NCI-H2227 treated with DMSO at 0.1 percent for 48 hours (cell line): ENCODE data around the gene LOC128125822.
A peak's percentile ranks its signal among the peaks of the same experiment; 100 is the strongest.

Source experiments
- DNase-seq: peaks from one replicate; lab custom pipeline; 2025; lab: John Stamatoyannopoulos, UW

LOC128125822 gene

DNA sequence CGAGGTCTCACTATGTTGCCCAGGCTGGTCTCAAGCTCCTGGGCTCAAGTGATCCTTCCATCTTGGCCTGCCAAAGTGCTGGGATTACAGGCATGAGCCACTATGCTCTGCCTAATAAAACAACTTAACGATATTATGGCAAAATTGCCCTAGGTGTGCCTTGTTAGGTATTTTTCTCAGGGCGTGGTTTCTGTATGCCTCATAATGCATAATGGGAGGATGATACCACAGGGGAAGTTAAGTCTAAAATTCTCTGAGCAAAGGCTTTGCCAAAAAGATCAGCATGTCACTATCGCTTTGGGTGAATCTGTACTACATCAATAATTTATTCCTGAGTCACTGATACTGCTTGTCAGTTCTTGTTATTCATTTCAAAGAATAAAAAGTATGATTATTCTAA lies 15.9 kb upstream of the LOC128125822 start:
- no peak for DNase-seq

DNA sequence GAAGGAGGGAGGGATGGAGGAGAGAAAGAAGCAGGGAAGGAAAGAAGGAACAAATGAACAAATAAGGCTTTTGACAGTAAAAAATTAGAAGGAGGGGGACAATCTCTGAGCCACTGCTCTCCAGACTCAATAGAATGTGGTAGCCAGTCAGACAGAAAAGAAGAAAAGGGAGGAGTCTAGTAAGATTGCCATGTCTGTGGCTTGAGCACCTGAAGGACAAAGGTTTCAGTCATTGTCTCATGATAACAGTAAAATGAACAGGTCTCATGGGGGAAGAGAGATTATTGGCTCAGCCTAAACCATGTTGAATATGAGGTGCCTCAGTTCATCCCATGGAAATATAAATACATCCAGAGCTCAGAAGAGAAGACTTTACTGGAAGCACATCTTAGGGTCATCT lies 14.0 kb upstream of the LOC128125822 start:
- no peak for DNase-seq

DNA sequence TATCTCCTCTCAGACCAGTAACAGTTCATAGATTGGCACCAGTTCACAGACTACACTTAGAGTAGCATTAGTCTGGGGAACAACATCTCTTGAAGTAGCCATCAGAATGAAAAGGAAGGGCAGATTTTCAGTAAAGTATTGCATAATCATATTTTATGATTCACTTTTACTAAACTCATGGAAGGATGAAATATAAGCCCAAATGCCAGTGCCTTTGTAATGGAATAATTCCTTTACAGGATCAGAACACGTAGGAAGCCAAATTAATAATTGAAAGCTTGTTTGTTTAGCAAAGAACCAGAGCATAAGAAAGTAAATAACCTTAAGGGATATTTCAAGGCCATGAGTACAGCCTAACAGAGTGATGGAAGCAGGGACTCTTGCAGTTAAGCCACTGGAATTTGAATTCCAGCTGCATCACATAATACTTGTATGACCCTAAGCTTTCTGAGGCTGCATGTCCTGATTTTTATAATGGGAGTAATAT lies 11.4 kb upstream of the LOC128125822 start:
- no peak for DNase-seq

DNA sequence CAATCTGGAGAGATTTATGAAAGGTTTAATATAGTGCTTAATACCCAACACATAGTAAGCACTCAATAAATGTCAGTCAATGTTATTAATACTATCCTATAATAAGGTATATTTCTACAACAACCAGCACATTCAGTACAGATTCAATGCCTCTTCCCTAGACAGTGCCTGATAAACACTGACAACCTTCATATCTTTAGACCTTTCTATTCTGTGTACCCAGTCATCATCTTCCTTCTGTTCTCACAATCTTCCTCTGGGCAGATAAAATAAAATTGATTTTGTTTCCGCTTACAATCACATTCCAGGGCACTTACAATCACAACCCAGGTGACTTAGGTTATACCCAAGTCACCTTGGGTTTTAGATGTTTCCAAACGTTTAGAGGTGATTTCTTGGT lies 11.0 kb upstream of the LOC128125822 start:
- DNase-seq: no peak

DNA sequence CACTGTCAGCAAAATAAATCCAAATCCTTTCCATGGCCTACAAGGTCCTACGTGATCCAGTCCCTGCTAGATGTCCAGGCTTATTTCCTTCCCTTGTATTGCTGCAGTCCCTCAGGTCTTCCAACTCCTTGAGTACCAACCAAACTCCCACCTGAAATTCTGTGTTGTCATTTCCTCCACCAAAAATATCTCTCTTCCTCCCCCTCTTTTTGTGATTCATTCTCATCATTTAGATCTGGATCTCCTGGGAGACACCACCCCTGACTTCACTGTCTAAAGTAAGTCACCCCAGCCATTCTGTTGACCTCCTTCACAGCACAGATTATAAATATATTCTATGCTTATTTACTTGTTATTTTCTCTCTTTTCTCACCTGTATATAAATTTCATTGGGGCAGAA lies 9.0 kb upstream of the LOC128125822 start:
- no peak for DNase-seq

DNA sequence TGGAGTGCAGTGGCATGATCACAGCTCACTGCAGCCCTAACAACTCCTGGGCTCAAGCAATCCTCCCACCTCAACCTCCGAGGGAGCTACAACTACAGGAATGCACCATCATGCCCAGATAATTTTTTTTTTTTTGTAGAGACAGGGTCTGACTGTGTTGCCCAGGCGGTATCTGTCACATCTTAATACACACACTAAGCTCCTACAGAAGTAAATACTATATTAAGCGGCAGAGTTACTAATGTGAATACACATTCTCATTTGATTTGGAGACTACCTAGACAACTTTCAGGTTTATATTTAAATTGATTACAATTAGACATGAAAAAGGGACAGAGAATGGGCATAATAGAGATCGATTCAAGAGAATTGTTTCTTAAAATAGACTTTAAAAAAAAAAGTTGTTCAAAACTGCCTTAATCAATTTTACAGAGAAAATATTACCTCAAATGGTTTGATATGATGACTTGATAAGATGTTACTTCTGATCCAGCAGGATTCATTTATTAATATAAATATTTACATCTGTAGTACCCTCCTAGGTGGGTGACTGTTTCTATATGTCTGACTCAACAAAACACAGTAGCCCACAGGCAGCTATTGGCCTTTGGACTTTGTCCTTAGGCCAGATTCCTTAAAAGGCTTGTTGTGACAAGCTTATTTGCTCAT lies 7.1 kb upstream of the LOC128125822 start:
- DNase-seq: no peak

DNA sequence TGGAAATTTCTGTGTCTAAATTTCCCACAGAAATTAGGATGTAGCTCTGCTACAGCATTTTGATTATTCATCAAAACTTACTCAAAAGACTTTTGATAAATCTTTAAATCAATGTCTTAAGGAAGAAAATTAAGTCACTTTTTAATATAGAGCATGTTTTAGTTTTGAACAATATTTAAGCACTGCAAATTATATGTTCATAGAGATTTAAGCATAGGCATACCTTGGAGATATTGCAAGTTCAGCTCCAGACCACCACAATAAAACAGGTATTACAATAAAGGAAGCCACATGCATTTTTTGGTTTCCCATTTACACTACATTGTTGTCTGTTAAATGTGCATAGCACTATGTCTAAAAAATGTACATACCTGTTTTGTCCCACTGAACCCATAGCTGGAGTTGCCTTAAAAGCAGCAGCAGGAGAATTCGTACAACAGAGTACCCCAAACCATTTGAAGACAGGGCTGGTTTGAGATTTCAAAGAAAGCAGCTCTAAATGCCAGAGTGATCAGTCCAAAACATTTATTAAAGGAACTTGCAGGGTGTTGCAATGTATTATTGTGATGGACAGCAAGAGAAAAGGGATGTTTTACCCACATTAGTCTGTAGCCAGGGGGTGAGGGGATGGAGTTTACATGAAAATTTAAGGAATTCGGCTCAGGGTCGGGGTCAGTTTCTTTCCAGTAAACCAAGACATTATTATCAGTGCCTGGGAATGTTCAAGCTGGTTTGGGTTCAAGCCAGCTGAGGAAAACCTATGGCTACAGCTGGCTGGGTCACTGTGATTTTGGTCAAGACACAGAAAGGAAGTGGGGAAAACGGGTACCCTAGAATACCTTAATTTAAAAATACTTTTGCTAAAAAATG lies 6.3 kb upstream of the LOC128125822 start:
- DNase-seq: no peak

DNA sequence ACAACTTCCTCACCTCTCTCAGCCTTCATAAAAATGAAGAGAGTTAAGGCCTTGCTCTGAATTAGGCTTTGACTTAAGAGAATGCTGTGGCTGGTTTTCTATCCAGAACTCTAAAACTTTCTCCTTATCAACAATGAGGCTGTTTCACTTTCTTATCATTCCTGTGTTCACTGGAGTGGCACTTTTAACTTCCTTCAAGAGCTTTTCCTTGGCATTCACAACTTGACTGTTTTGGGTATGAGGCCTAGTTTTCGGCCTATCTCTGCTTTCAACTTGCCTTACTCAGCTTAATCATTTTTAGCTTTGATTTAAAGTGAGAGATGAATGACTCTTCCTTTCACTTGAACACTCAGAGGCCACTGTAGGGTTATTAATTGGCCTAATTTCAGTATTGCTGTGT lies 4.3 kb upstream of the LOC128125822 start:
- no peak for DNase-seq

DNA sequence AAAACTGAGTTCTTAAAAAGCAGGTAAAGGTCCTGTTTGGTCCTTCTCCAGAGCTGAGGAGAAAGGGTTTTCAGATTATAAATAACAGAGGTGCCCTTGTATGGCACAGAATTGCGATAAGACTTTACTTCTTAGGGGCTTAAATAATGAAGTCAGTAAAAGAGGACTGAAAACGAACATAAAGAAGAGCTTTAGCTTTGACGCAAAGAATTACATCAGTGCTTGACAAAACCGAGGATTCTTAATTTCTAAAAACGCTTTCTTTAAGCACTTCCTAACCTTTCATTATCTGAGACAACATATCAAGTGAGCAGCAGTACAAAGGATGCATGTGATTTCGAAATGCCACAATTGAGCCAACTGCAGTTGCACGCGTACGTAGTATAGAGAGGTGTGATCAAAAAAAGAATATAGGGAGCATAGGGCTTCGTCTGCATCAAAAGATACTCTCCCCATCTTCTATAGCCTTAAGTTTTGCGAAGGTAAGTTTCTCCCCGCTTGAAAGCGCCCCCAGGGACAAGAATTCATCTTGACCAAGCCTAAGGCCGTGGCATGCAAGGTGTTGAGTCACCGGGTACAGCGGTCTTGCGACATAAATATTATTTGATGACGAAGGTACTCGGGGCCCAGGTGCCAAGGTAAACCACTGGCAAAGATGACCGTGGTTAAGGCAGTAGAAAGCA lies 778 bp upstream of the LOC128125822 start:
- peak; percentile 39 for DNase-seq

DNA sequence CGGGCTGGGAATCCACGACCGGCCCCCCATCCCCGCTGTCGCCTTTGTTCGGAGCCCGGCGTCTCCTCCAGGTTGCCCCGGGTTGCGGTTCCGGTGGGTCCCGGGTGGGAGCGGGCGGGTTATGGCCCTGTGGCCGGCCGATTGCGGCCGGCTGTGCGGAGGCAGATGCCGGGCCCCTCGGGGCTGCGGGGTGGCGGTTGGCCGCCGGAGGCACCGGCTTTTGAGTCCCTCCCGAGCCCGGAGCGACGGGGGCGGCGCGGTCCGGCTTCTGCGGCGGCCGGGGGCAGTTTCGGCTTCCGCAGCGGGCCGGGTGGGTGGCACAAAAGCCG lies 431 bp downstream of the LOC128125822 start:
- DNase-seq: no peak

DNA sequence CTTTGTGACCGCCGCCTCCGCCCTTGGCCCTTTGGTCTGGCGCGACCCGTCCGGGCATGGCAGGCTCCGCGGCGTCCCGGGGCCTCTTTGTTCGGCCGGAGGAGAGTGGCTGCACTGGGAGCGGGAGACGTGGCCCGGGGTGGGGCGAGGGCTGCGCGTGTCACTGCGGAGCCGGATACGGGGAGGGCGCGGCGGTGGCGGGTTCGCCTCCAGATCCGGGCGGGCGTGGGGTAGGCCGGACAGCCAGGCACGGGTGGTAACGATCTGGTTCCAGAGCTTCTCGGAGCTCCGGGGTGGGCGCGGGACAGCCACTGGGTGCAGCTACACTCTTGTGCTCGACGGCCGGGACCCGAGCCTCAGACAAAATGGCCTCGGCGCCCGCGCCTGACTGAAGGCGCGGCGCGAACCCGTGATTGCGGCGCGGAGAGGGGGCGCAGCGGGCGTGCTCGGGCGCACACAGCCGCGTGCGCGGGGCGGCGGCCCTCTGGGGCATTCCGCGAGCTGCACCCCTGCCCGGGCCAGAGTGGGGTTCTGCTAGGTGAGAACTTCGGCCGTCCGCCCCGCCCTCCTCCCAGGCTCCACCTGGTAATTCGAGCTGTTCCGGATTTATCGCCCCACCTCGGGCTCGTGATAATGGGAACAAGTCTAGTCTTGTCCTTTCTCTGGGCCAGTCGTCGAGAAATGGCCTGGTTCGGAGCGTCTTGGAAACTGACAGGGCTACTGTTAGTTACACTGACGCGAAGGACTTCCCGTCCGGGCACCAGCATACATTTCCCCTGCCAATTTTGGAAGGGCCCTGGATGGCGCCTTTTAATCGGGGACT lies 1.0 kb downstream of the LOC128125822 start:
- DNase-seq: peak; percentile 17

DNA sequence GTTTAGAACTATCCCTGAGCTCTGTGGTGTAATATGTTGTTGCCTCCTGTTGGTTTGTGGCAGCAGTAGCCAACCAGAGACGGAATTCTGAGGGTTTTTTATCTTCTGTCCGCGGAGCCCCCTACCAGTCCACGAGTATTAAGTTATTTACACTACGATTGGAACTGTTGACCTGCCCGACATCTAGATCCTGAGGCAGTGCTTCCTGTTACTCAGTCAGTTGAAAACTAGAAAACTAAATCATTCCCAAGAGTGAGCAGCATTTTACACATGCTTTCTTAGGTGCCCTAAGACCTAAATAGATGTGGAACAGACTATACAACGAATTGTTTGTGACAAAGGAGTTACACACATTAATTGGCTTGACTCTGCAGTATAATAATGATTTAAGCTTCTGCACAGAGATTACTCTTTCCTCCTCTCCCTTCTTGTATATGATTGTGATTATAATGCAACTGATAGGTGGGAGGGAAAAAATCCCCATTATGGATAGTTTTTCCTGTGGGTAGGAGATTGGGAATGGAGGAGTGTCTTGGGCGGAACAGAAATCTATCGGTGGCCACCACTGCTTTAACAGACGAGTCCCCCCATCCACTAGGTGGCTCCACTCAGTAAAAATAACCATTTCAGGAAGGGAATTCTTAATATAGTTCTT lies 1.7 kb downstream of the LOC128125822 start:
- DNase-seq: peak; percentile 17

DNA sequence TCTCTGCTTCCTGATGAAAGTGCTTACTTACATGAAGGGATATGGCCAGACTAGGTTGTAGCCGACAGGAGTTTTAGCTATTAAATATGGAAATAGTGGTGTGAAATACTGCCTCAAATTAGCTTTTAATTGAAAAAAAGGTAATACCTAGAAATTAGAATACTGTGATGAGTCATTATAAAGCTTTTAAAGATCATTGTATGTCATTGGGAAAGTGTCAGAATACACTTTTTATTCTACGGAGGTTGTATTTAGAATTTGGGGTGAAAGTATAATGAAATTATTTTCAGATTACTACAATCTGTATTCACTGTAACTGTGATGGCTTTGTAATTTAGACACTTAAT lies 2.2 kb downstream of the LOC128125822 start:
- no peak for DNase-seq

DNA sequence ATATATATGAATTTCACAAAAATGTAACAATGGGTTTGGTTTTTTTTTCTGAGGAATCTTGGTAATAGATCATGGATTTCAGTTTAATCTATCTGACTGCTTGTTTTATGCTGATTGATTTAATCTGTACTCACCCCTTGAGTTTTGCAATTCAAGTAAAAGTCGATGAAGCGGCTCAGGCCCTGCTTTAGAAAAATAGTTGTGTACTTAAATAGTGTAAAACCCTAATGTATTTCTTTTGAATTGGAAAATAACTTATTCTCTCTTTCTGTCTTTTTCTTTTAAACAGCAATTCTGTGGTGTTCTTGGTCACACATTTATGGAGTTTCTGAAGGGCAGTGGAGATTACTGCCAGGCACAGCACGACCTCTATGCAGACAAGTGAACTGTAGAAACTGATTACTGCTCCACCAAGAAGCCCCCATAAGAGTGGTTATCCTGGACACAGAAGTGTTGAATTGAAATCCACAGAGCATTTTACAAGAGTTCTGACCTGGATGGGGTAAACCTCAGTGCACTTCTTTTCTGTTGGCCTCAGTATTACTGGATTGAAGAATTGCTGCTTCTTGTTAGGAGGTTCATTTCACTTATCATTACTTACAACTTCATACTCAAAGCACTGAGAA lies 4.0 kb downstream of the LOC128125822 start:
- no peak for DNase-seq

DNA sequence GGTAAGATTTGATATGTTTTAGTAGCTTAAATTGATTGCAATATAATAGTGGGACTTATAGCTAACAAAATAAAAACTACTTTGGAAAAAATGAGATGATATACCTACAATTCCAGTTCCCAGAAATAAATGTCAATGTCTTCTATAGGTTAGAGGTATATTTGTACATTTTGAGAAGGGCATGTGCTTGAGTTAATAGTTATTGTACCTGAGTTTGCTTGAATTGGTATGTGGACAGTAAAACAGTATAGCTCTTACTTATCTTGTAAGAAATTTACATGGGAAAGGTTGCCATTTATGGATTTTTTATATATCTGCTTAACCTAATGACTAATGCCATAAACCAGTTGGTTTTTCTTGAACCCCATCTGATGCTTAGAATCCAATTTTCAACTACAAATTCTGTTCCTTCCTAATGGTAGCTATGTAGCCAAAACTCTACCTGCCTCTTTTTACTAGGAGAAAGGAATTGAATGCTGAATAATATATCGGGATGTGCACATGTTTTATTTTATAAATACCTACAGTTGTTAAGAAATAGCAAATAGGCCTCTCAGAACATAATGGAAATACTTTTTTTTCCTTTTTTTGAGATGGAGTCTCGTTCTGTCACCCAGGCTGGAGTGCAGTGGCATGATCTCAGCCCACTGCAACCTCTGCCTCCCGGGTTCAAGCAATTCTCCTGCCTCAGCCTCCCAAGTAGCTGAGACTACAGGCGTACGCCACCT lies 4.9 kb downstream of the LOC128125822 start:
- DNase-seq: no peak

DNA sequence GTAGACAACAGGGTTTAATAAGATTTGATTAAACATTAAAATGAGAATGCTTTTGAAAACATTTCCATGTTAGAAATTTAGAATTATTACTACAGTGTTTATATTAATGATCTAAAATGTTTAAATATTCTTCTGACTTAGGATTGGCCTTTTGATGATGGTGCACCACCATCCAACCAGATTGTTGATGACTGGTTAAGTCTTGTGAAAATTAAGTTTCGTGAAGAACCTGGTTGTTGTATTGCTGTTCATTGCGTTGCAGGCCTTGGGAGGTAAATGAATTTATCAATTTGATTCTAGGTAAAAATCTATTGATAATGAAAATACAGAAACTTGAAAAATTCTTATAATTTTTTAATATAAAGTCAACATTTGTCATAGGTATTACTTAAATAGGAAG lies 6.5 kb downstream of the LOC128125822 start:
- DNase-seq: no peak

DNA sequence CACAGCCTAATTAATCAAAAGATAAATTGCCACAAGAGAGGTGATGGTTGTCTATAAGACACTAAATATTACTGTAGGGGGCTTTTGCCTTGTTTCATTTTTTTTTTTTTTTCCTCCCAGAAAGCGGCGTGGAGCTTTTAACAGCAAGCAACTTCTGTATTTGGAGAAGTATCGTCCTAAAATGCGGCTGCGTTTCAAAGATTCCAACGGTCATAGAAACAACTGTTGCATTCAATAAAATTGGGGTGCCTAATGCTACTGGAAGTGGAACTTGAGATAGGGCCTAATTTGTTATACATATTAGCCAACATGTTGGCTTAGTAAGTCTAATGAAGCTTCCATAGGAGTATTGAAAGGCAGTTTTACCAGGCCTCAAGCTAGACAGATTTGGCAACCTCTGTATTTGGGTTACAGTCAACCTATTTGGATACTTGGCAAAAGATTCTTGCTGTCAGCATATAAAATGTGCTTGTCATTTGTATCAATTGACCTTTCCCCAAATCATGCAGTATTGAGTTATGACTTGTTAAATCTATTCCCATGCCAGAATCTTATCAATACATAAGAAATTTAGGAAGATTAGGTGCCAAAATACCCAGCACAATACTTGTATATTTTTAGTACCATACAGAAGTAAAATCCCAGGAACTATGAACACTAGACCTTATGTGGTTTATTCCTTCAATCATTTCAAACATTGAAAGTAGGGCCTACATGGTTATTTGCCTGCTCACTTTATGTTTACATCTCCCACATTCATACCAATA lies 7.8 kb downstream of the LOC128125822 start:
- no peak for DNase-seq

DNA sequence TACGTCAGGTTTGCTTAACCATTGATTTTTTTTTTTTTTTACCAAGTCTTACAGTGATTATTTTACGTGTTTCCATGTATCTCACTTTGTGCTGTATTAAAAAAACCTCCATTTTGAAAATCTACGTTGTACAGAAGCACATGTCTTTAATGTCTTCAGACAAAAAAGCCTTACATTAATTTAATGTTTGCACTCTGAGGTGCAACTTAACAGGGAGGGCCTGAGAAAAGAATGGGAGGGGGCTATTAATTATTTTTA lies 8.4 kb downstream of the LOC128125822 start:
- DNase-seq: no peak

DNA sequence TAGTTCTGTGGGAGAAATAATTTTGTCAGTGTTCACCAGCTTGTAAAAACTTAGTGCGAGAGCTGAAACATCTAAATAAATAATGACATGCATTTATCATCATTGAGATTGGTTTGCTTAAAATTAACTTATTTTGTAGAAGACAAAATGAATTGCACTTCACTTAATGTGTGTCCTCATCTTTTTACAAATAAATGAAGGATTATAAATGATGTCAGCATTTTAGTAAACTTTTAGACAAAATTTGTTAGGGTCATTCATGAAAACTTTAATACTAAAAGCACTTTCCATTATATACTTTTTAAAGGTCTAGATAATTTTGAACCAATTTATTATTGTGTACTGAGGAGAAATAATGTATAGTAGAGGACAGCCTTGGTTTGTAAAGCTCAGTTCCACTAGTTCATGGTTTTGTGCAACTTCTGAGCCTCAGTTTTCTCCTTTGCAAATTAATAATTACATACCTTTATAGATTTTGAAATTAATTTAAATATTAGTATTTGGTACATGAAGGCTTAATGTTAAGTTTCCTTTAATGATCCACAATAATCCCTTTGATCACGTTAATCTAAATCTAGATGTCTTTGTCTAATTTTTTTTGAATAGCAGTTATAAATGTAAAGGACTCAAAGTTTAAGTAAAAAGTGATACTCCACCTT lies 9.2 kb downstream of the LOC128125822 start:
- no peak for DNase-seq
